PFSK-1 (cell line): ENCODE data around the gene ZNF407.

Experiments used
- FOXP2 ChIP-seq: optimal IDR thresholded peaks from 2 replicates; pipeline ENCODE3; 2011; ENCODE audit warnings: borderline replicate concordance, control low read depth, inconsistent platforms; ENCODE audit not compliant: insufficient read depth; ENCODE audit errors: extremely low read length, extremely low read depth
- POLR2AphosphoS5 ChIP-seq: IDR thresholded peaks from 2 replicates; pipeline ENCODE4 v1.6.1; 2012; ENCODE audit warnings: low read depth, mild to moderate bottlenecking, control low read depth, low read length, moderate library complexity
- SIN3A ChIP-seq: IDR thresholded peaks from 2 replicates; pipeline ENCODE4 v1.6.1; 2012; ENCODE audit warnings: mild to moderate bottlenecking, low read length, moderate library complexity, borderline replicate concordance; ENCODE audit not compliant: insufficient read depth
- TAF1 ChIP-seq: IDR thresholded peaks from 2 replicates; pipeline ENCODE4 v1.6.1; 2012; ENCODE audit warnings: low read length, control low read depth, borderline replicate concordance; ENCODE audit not compliant: insufficient read depth
- TF ChIP-seq, protein P1 (sequence below), 2 experiments: IDR thresholded peaks; 2 replicates each; pipeline versions ENCODE4 v1.6.1 to v1.8.0; 2011 to 2012; ENCODE audit warnings: low read depth in 2 of 2, low read length in 2 of 2, control low read depth in 1 of 2, inconsistent platforms in 1 of 2, mild to moderate bottlenecking in 1 of 2, moderate library complexity in 1 of 2; ENCODE audit not compliant: insufficient read depth in 1 of 2

- TF ChIP-seq, protein P1, sequence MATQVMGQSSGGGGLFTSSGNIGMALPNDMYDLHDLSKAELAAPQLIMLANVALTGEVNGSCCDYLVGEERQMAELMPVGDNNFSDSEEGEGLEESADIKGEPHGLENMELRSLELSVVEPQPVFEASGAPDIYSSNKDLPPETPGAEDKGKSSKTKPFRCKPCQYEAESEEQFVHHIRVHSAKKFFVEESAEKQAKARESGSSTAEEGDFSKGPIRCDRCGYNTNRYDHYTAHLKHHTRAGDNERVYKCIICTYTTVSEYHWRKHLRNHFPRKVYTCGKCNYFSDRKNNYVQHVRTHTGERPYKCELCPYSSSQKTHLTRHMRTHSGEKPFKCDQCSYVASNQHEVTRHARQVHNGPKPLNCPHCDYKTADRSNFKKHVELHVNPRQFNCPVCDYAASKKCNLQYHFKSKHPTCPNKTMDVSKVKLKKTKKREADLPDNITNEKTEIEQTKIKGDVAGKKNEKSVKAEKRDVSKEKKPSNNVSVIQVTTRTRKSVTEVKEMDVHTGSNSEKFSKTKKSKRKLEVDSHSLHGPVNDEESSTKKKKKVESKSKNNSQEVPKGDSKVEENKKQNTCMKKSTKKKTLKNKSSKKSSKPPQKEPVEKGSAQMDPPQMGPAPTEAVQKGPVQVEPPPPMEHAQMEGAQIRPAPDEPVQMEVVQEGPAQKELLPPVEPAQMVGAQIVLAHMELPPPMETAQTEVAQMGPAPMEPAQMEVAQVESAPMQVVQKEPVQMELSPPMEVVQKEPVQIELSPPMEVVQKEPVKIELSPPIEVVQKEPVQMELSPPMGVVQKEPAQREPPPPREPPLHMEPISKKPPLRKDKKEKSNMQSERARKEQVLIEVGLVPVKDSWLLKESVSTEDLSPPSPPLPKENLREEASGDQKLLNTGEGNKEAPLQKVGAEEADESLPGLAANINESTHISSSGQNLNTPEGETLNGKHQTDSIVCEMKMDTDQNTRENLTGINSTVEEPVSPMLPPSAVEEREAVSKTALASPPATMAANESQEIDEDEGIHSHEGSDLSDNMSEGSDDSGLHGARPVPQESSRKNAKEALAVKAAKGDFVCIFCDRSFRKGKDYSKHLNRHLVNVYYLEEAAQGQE (IDR thresholded peaks at IDR 0.05; ENCODE audit: insufficient read depth in 1 of 2, low read depth in 2 of 2, low read length in 2 of 2): no peak
- TF ChIP-seq POLR2AphosphoS5: no peak
- TF ChIP-seq TAF1: no peak
- no peak for TF ChIP-seq FOXP2
- TF ChIP-seq SIN3A: no peak
Observed at GRCh38 chr18:74857901-74858300, 260.2 kb downstream of the ZNF407 start.
